HG03159 (cell line): ENCODE results near the gene CRY2.

ENCODE experiments used
- ATAC-seq: cut with Tn5 transposase; IDR thresholded peaks from one replicate; pipeline ENCODE4 v1.9.1; 2021; ENCODE audit warnings: mild to moderate bottlenecking, moderate library complexity; ENCODE audit not compliant: unreplicated experiment

CRY2 gene

GRCh38 chr11:45877221-45877620 is 29.9 kb downstream of the CRY2 start:
- no peak for ATAC-seq

GRCh38 chr11:45877845-45878244 is 30.6 kb downstream of the CRY2 start:
- ATAC-seq: no peak

GRCh38 chr11:45879803-45880686 is 32.8 kb downstream of the CRY2 start:
- no peak for ATAC-seq

GRCh38 chr11:45880772-45881570 is 33.7 kb downstream of the CRY2 start:
- ATAC-seq: no peak

GRCh38 chr11:45881708-45882368 is 34.6 kb downstream of the CRY2 start:
- no peak for ATAC-seq

GRCh38 chr11:45884596-45885185 is 37.4 kb downstream of the CRY2 start:
- no peak for ATAC-seq

GRCh38 chr11:45885274-45885920 is 38.1 kb downstream of the CRY2 start, which contains the start of gene MAPK8IP1:
Gene MAPK8IP1, plus strand, starts transcription at chr11:45885651. Its CDS starts 170 bp downstream, at chr11:45885821.
- peak; percentile 70 for ATAC-seq

- ATAC-seq: no peak
Observed at GRCh38 chr11:45885921-45886721, 38.8 kb downstream of the CRY2 start.

GRCh38 chr11:45886816-45887520 is 39.7 kb downstream of the CRY2 start:
- no peak for ATAC-seq

- ATAC-seq: no peak
Observed at GRCh38 chr11:45887587-45887986, 40.3 kb downstream of the CRY2 start.

- no peak for ATAC-seq
Observed at GRCh38 chr11:45889555-45889954, 42.3 kb downstream of the CRY2 start.

- ATAC-seq: no peak
Observed at GRCh38 chr11:45889966-45890365, 42.7 kb downstream of the CRY2 start.

GRCh38 chr11:45890886-45891550 is 43.7 kb downstream of the CRY2 start:
- ATAC-seq: no peak

GRCh38 chr11:45892856-45893255 is 45.6 kb downstream of the CRY2 start:
- no peak for ATAC-seq

GRCh38 chr11:45894555-45895247 is 47.4 kb downstream of the CRY2 start:
- ATAC-seq: no peak

GRCh38 chr11:45895553-45896259 is 48.4 kb downstream of the CRY2 start:
- ATAC-seq: no peak

- no peak for ATAC-seq
Observed at GRCh38 chr11:45896422-45896984, 49.2 kb downstream of the CRY2 start.
